K562 (cell line): ENCODE measurements around the gene SPATA24. TPM values are rescaled to one million over a fixed set of nuclear protein-coding genes. Genes with fewer than 3 reads are reported as not detected.

ENCODE experiments used
- ATAC-seq: fragments of 200-7000 bp; cut with Tn5 transposase; 3 replicates; pipeline ENCODE4 v1.9.1; 2020; ENCODE audit warnings: moderate library complexity
- BruUV-seq: library from RNA; stranded (reverse); fragments of 400-500 nt; replicated peaks from 2 replicates; lab custom pipeline; 2021; lab: Mats Ljungman, UMichigan
- CTCF ChIA-PET: fragments of 300-600 bp; formaldehyde crosslinking; extraction: SDS; loops from one replicate; lab custom pipeline; 2021; ENCODE audit warnings: low intra/inter-chr PET ratio; lab: Yijun Ruan, JAX
- POLR2A ChIA-PET: fragments of 300-600, 350-650 bp; sonication (Branson Sonifier 250); formaldehyde crosslinking; extraction: SDS; loops from one replicate; lab custom pipeline; 2021; ENCODE audit warnings: antibody characterized with exemption, inconsistent platforms; lab: Yijun Ruan, JAX
- DNase-seq, 4 experiments: peaks; one replicate each; pipeline versions ENCODE4 v3.0.0 to v3.0.0-alpha.2; 2011 to 2018; ENCODE audit warnings: low spot score in 3 of 4, mixed read lengths in 3 of 4; ENCODE audit errors: extremely low read depth in 1 of 4
- FAIRE-seq: peaks from 2 replicates; lab custom pipeline; 2011; peaks lifted over from hg19 to GRCh38; lab: Jason Lieb, UNC
- H2AFZ ChIP-seq: 2 replicates; pipeline ENCODE4 v1.6.0; 2011; ENCODE audit warnings: low read depth, low read length, control low read depth, inconsistent platforms
- H3K27ac ChIP-seq: fragments of 200-600 bp; 3 replicates; pipeline ENCODE4 v1.8.0; 2011; ENCODE audit warnings: low read depth, mild to moderate bottlenecking, control low read depth, inconsistent platforms, low read length, moderate library complexity, mixed read lengths; ENCODE audit errors: extremely low read depth
- H3K27me3 ChIP-seq, 2 experiments: fragments of 300-600 bp in 1 of 2; 2 replicates in 1 of 2; 3 replicates in 1 of 2; pipeline versions ENCODE4 v1.6.0 to v1.8.0; 2011; ENCODE audit warnings: inconsistent platforms in 2 of 2, low read length in 2 of 2, mild to moderate bottlenecking in 1 of 2, mixed read lengths in 1 of 2, moderate library complexity in 1 of 2; ENCODE audit not compliant: control insufficient read depth in 2 of 2, insufficient read depth in 2 of 2
- H3K36me3 ChIP-seq: fragments of 300-600 bp; 3 replicates; pipeline ENCODE4 v1.8.0; 2011; ENCODE audit warnings: mild to moderate bottlenecking, low read length, inconsistent platforms; ENCODE audit not compliant: control insufficient read depth, insufficient read depth
- H3K4me1 ChIP-seq, 2 experiments: fragments of 200-600 bp in 1 of 2; replicated peaks in 1 of 2; 2 replicates in 1 of 2; 3 replicates in 1 of 2; pipeline versions ENCODE4 v1.5.1 to v1.8.0; 2011; ENCODE audit warnings: inconsistent platforms in 2 of 2, low read length in 2 of 2, mild to moderate bottlenecking in 1 of 2, mixed read lengths in 1 of 2, moderate library complexity in 1 of 2; ENCODE audit not compliant: control insufficient read depth in 2 of 2, insufficient read depth in 2 of 2
- H3K4me2 ChIP-seq: 2 replicates; pipeline ENCODE4 v1.6.1; 2011; ENCODE audit warnings: low read length, control low read depth, inconsistent platforms, mixed read lengths; ENCODE audit not compliant: insufficient read depth
- H3K4me3 ChIP-seq: fragments of 200-600 bp; sonication (generic), shearing (Covaris generic); 2 replicates; pipeline ENCODE4 v1.5.1; 2016; ENCODE audit warnings: control low read depth, inconsistent platforms
- H3K79me2 ChIP-seq: fragments of 200-600 bp; 3 replicates; pipeline ENCODE4 v1.8.0; 2011; ENCODE audit warnings: low read length, inconsistent platforms; ENCODE audit not compliant: control insufficient read depth, insufficient read depth
- H3K9ac ChIP-seq, 2 experiments: 2 replicates each; pipeline versions ENCODE4 v1.6.0 to v1.6.1; 2011; ENCODE audit warnings: low read depth in 2 of 2, low read length in 2 of 2, control low read depth in 1 of 2, inconsistent platforms in 1 of 2, mild to moderate bottlenecking in 1 of 2, mixed read lengths in 1 of 2; ENCODE audit not compliant: insufficient read depth in 1 of 2
- H3K9me1 ChIP-seq: one replicate; pipeline ENCODE4 v1.6.0; 2011; ENCODE audit warnings: inconsistent platforms, mild to moderate bottlenecking, low read length, moderate library complexity; ENCODE audit not compliant: control insufficient read depth, insufficient read depth
- H3K9me3 ChIP-seq: replicated peaks from 2 replicates; pipeline ENCODE4 v1.5.1; 2011; ENCODE audit warnings: low read depth, low read length, inconsistent platforms; ENCODE audit not compliant: control insufficient read depth, insufficient read depth
- H4K20me1 ChIP-seq: replicated peaks from 2 replicates; pipeline ENCODE4 v1.6.1; 2011; ENCODE audit warnings: low read length, inconsistent platforms, mixed read lengths; ENCODE audit not compliant: control insufficient read depth, insufficient read depth
- CREBBP ChIP-seq: IDR thresholded peaks from one replicate; pipeline ENCODE4 v1.6.1; 2012; ENCODE audit warnings: low read depth, mild to moderate bottlenecking, control low read depth, inconsistent platforms, low read length
- ETV6 ChIP-seq, 3 experiments: fragments of 150-350 bp in 1 of 3; sonication (generic) in 1 of 3; formaldehyde crosslinking in 1 of 3; IDR thresholded peaks; 2 replicates each; pipeline versions ENCODE4 v1.6.1 to v1.8.0; 2014 to 2022; ENCODE audit warnings: borderline replicate concordance in 2 of 3, low read depth in 2 of 3, antibody characterized with exemption in 1 of 3, low read length in 1 of 3, mild to moderate bottlenecking in 1 of 3, missing genetic modification reagents in 1 of 3
- GATAD2B ChIP-seq: fragments of 450-650 bp; IDR thresholded peaks from 2 replicates; pipeline ENCODE4 v1.6.1; 2017; ENCODE audit warnings: mild to moderate bottlenecking, borderline replicate concordance
- KAT8 ChIP-seq: fragments of 450-650 bp; IDR thresholded peaks from 2 replicates; pipeline ENCODE4 v1.6.1; 2016; ENCODE audit warnings: low read depth, mild to moderate bottlenecking
- KDM1A ChIP-seq, 2 experiments: fragments of 450-650 bp; IDR thresholded peaks; 2 replicates each; pipeline ENCODE4 v1.6.1; 2016; ENCODE audit warnings: mild to moderate bottlenecking in 2 of 2
- KLF10 ChIP-seq: fragments of 250-450 bp; sonication (Bioruptor Pico); IDR thresholded peaks from 2 replicates; pipeline ENCODE4 v1.6.1; 2021; ENCODE audit warnings: matching md5 sums
- OTX1 ChIP-seq: fragments of 450-650 bp; formaldehyde crosslinking; IDR thresholded peaks from 2 replicates; pipeline ENCODE4 v1.4.0; 2022; ENCODE audit warnings: mild to moderate bottlenecking
- PTTG1 ChIP-seq: fragments of 450-650 bp; IDR thresholded peaks from 2 replicates; pipeline ENCODE4 v1.6.1; 2016; ENCODE audit warnings: low read depth, mild to moderate bottlenecking, missing genetic modification characterization, missing compliant biosample characterization
- RFX7 ChIP-seq: fragments of 250-450 bp; sonication (Bioruptor Pico); IDR thresholded peaks from 2 replicates; pipeline ENCODE4 v1.5.1; 2021; ENCODE audit warnings: mild to moderate bottlenecking
- ZNF146 ChIP-seq: IDR thresholded peaks from one replicate; pipeline ENCODE4 v1.6.1; 2018; ENCODE audit warnings: missing compliant biosample characterization; ENCODE audit not compliant: unreplicated experiment
- ZNF696 ChIP-seq: fragments of 250-450 bp; sonication (Bioruptor Pico); conservative IDR thresholded peaks from 2 replicates; pipeline ENCODE4 v1.4.0; 2020; ENCODE audit warnings: mild to moderate bottlenecking, moderate library complexity
- WGBS: fragments of 100-300 bp; shearing (Covaris generic); methylation state at CpG from one replicate; pipeline ENCODE4 v1.1.6; 2016; ENCODE audit warnings: low coverage, mixed read lengths; ENCODE audit not compliant: insufficient coverage; ENCODE audit errors: missing lambda C conversion rate; 5-methylcytosine and 5-hydroxymethylcytosine counted together
- in situ Hi-C: fragments of 300-500 bp; cut with MboI; formaldehyde crosslinking; loops from 4 replicates; pipeline ENCODE4 v1.15.0; 2018; ENCODE audit warnings: inconsistent platforms, mixed read lengths
- intact Hi-C: fragments of 100-400 bp; cut with micrococcal nuclease; formaldehyde crosslinking; loops from 2 replicates; pipeline ENCODE4 v1.14.2; 2022
- polyA plus RNA-seq, 8 experiments: library from polyadenylated mRNA; depleted of rRNA in 4 of 8; stranded (reverse) in 5 of 8; unstranded in 3 of 8; fragments of >200 nt; fragmentation: Nextera tagmentation in 2 of 8; fragmentation: Illumina TruSeq in 1 of 8; extraction: Ambion mirVana in 2 of 8; extraction: Trizol in 1 of 8; gene quantifications; 2 replicates each; pipeline versions ENCODE4 v1.2.1 to v1.2.3, GENCODE V29; 2011 to 2014; ENCODE audit warnings: inconsistent platforms in 1 of 8, missing spikeins in 1 of 8
- total RNA-seq, 7 experiments: library from RNA; depleted of rRNA in 6 of 7; stranded (reverse); fragments of >200 nt in 6 of 7; fragmentation: Illumina TruSeq in 2 of 7; extraction: Trizol in 2 of 7; gene quantifications; 2 replicates each; pipeline versions ENCODE4 v1.2.1 to v1.2.3, GENCODE V29; 2011 to 2021; ENCODE audit warnings: low replicate concordance in 1 of 7
- TF ChIP-seq, protein P1 (sequence below), 2 experiments: fragments of 250-450 bp in 1 of 2; fragments of 450-650 bp in 1 of 2; sonication (Bioruptor Pico) in 1 of 2; IDR thresholded peaks; 2 replicates each; pipeline versions ENCODE4 v1.6.1 to v1.8.0; 2016 to 2021; ENCODE audit warnings: mild to moderate bottlenecking in 2 of 2, moderate library complexity in 2 of 2, missing compliant biosample characterization in 1 of 2, missing genetic modification characterization in 1 of 2
- TF ChIP-seq, protein P2 (sequence below): fragments of 450-650 bp; IDR thresholded peaks from 2 replicates; pipeline ENCODE4 v1.6.1; 2016; ENCODE audit warnings: mild to moderate bottlenecking
- TF ChIP-seq, protein P3 (sequence below): fragments of 450-650 bp; conservative IDR thresholded peaks from 2 replicates; pipeline ENCODE4 v1.6.1; 2016; ENCODE audit warnings: missing genetic modification characterization, low read depth, mild to moderate bottlenecking, missing compliant biosample characterization, moderate library complexity

SPATA24 gene
- total and polyA plus RNA-seq, 9 of the 15 experiments (the other 6 are each of a cell fraction or from before 2014, with no cell fraction given) = 4.1 to 12.6 (median 8.0) TPM

DNA sequence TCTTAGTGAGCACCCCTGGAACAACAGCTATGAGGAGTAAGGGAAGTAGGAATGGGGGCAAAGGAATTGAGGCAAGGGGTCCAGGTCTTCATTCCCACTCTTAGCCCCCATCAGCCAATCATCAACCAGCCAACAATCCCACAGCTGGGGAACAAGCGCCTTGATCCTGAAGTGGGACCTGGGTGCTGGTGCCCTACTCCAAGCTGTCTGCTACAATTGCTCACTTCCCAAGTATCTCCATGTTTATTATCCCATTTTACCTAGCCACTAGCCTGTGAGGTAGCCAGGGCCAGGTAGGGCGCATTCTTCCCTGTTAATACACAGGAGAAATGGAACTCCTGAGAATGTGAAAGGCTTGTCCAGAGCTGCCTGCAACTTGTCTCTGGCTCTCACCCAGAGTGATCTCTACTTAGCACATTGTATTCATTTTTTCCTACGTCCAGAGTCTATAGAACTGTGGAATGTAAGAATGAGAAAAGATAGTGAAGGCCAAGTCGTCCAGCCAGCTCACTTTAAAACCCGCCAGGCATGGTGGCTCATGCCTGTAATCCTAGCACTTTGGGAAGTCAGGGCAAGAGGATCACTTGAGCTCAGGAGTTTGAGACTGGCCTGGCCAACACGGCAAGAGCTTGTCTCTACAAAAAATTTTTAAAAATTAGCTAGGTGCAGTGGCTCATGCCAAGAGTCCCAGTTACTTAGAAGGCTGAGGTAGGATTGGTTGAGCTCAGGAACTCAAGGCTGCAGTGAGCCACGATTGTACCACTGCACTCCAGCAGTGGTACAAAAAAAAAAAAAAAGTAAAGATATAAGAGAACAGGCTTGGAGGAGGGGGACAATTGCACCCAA is 41.7 kb upstream of the SPATA24 start:
- Histone ChIP-seq H3K9me3 (no peaks in the 10 kb centered on the region), H3K27me3 (no peaks in the 10 kb centered on the region), H3K4me3 (no peak overlapping the region), H3K4me1 (peaks cover 0 to 11% of the 10 kb centered on the region in 2 experiments; a peak in 3 of 5 replicates), H3K4me2 (no peak overlapping the region), H3K36me3 (no peaks in the 10 kb centered on the region), H3K9ac (no peak overlapping the region), H3K9me1 (no peaks in the 10 kb centered on the region), H2AFZ (peak overlapping the region; percentile 34; the same call in 1 of the 2 replicates), H4K20me1 (no peaks in the 10 kb centered on the region), H3K79me2 (no peaks in the 10 kb centered on the region), H3K27ac (no peak overlapping the region)
- FAIRE-seq = no peak
- TF ChIP-seq ZNF146 = no peak
- TF ChIP-seq, protein P1, sequence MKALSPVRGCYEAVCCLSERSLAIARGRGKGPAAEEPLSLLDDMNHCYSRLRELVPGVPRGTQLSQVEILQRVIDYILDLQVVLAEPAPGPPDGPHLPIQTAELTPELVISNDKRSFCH (CRISPR knock-in tag; IDR thresholded peaks at IDR 0.05) = no peak
- TF ChIP-seq, protein P1 (tag; IDR thresholded peaks at IDR 0.05) = no peak
- no peak for TF ChIP-seq PTTG1 (tag)
- TF ChIP-seq, protein P2, sequence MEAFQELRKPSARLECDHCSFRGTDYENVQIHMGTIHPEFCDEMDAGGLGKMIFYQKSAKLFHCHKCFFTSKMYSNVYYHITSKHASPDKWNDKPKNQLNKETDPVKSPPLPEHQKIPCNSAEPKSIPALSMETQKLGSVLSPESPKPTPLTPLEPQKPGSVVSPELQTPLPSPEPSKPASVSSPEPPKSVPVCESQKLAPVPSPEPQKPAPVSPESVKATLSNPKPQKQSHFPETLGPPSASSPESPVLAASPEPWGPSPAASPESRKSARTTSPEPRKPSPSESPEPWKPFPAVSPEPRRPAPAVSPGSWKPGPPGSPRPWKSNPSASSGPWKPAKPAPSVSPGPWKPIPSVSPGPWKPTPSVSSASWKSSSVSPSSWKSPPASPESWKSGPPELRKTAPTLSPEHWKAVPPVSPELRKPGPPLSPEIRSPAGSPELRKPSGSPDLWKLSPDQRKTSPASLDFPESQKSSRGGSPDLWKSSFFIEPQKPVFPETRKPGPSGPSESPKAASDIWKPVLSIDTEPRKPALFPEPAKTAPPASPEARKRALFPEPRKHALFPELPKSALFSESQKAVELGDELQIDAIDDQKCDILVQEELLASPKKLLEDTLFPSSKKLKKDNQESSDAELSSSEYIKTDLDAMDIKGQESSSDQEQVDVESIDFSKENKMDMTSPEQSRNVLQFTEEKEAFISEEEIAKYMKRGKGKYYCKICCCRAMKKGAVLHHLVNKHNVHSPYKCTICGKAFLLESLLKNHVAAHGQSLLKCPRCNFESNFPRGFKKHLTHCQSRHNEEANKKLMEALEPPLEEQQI = no peak
- no peak for TF ChIP-seq RFX7 (CRISPR knock-in tag)
- TF ChIP-seq ZNF696 (CRISPR knock-in tag) = no peak
- no peak for TF ChIP-seq OTX1
- no peak for TF ChIP-seq KDM1A (IDR thresholded peaks at IDR 0.05)
- TF ChIP-seq, protein P3, sequence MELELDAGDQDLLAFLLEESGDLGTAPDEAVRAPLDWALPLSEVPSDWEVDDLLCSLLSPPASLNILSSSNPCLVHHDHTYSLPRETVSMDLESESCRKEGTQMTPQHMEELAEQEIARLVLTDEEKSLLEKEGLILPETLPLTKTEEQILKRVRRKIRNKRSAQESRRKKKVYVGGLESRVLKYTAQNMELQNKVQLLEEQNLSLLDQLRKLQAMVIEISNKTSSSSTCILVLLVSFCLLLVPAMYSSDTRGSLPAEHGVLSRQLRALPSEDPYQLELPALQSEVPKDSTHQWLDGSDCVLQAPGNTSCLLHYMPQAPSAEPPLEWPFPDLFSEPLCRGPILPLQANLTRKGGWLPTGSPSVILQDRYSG (tag) = no peak
- TF ChIP-seq GATAD2B = no peak
- no peak for TF ChIP-seq KAT8
- TF ChIP-seq KLF10 = no peak
- TF ChIP-seq CREBBP = no peak
- TF ChIP-seq ETV6 (IDR thresholded peaks at IDR 0.05; ENCODE audit: borderline replicate concordance in 1 of 2, low read depth in 2 of 2, low read length in 1 of 2) = no peak
- TF ChIP-seq ETV6 (CRISPR knock-in tag; IDR thresholded peaks at IDR 0.05; ENCODE audit: borderline replicate concordance) = no peak
- POLR2A ChIA-PET = interaction anchor here (0.5 to 1.4 kb wide), 7 partner anchors 9 to 170 kb away, joined by 3 to 6 read pairs (median 3); partner anchors contain the start of gene STING1
- no peak for DNase-seq
- ATAC-seq = no peak; the same call in 2 of the 3 replicates
- no TSS peak for BruUV-seq
- CTCF ChIA-PET = no interaction called here
- intact Hi-C loops = no loop called here
- in situ Hi-C loops = no loop called here
- WGBS = 31% methylated on average over 7 of the region's 7 CpGs
